HCT116 (cell line): ENCODE results near the gene KBTBD2. TPM values are rescaled to one million over a fixed set of nuclear protein-coding genes. Genes with fewer than 3 reads are reported as not detected.
"Not testable (repeated sequence)": the region's sequence is repeated elsewhere in the genome, so short reads cannot be mapped to it uniquely, and the experiment has no call there.

Experiments used
- ATAC-seq: fragments of 200-7000 bp; cut with Tn5 transposase; 2 replicates; pipeline ENCODE4 v1.9.1; 2020; ENCODE audit warnings: mild to moderate bottlenecking, moderate library complexity
- BruUV-seq: library from RNA; stranded (reverse); fragments of 400-500 nt; replicated peaks from 2 replicates; lab custom pipeline; 2021; lab: Mats Ljungman, UMichigan
- CTCF ChIA-PET: fragments of 300-600 bp; sonication (Branson Sonifier 250); formaldehyde crosslinking; loops from one replicate; lab custom pipeline; 2021; ENCODE audit warnings: antibody characterized with exemption; lab: Charles Lee
- POLR2A ChIA-PET: fragments of 300-600, 350-600 bp; sonication (Branson Sonifier 250); formaldehyde crosslinking; loops from one replicate; lab custom pipeline; 2021; ENCODE audit warnings: antibody characterized with exemption; lab: Charles Lee
- RAD21 ChIA-PET, 2 experiments: fragments of 300-600 bp; sonication (Branson Sonifier 250); formaldehyde crosslinking; loops; one replicate each; lab custom pipeline; 2023; ENCODE audit warnings: low total read pairs in 2 of 2; ENCODE audit not compliant: uncharacterized antibody in 2 of 2, unreplicated experiment in 2 of 2, low non-redundant PET in 1 of 2; lab: Charles Lee
- DNase-seq: peaks from one replicate; pipeline ENCODE4 v3.0.0-alpha.2; 2010; ENCODE audit warnings: low read depth, low spot score
- H2AFZ ChIP-seq: fragments of 200-600 bp; shearing (Covaris generic), sonication (generic); 2 replicates; pipeline ENCODE4 v1.6.1; 2017; ENCODE audit warnings: low read depth, mixed run types, mixed read lengths, antibody characterized with exemption, low read length; ENCODE audit not compliant: poor library complexity, severe bottlenecking
- H3K27ac ChIP-seq: 2 replicates; pipeline ENCODE4 v1.5.1; 2012; ENCODE audit warnings: low read depth, low read length
- H3K27me3 ChIP-seq: fragments of 200-600 bp; sonication (generic); 2 replicates; pipeline ENCODE4 v1.6.1; 2016; ENCODE audit warnings: mixed run types, low read length, mixed read lengths; ENCODE audit not compliant: insufficient read depth
- H3K36me3 ChIP-seq, 2 experiments: fragments of 200-500 bp in 1 of 2; fragments of 200-600 bp in 1 of 2; sonication (Bioruptor generic) in 1 of 2; sonication (generic) in 1 of 2; 2 replicates each; pipeline versions ENCODE4 v1.5.1 to v1.6.1; 2014 to 2016; ENCODE audit warnings: low read length in 2 of 2, inconsistent platforms in 1 of 2, mixed read lengths in 1 of 2, mixed run types in 1 of 2; ENCODE audit not compliant: insufficient read depth in 2 of 2, control insufficient read depth in 1 of 2
- H3K4me1 ChIP-seq, 2 experiments: fragments of 200-600 bp in 1 of 2; sonication (generic) in 1 of 2; 2 replicates each; pipeline versions ENCODE4 v1.5.1 to v1.6.1; 2012 to 2017; ENCODE audit warnings: low read length in 2 of 2, inconsistent platforms in 1 of 2, mild to moderate bottlenecking in 1 of 2, mixed read lengths in 1 of 2, mixed run types in 1 of 2, moderate library complexity in 1 of 2; ENCODE audit not compliant: insufficient read depth in 2 of 2, control insufficient read depth in 1 of 2
- H3K4me2 ChIP-seq: fragments of 200-600 bp; sonication (generic); 2 replicates; pipeline ENCODE4 v1.6.1; 2017; ENCODE audit warnings: mixed run types, low read length, mixed read lengths
- H3K4me3 ChIP-seq, 2 experiments: fragments of 200-600 bp in 1 of 2; sonication (generic) in 1 of 2; replicated peaks in 1 of 2; 2 replicates each; pipeline ENCODE4 v1.5.1; 2011 to 2016; ENCODE audit warnings: low read length in 2 of 2, control low read depth in 1 of 2, low read depth in 1 of 2, mild to moderate bottlenecking in 1 of 2, mixed read lengths in 1 of 2, mixed run types in 1 of 2
- H3K79me2 ChIP-seq: fragments of 200-600 bp; sonication (generic); 2 replicates; pipeline ENCODE4 v1.6.1; 2017; ENCODE audit warnings: mild to moderate bottlenecking, mixed run types, low read length, moderate library complexity, mixed read lengths; ENCODE audit not compliant: insufficient read depth
- H3K9ac ChIP-seq: fragments of 200-600 bp; sonication (generic); 2 replicates; pipeline ENCODE4 v1.6.1; 2016; ENCODE audit warnings: low read length, mixed read lengths
- H3K9me2 ChIP-seq: fragments of 200-600 bp; sonication (generic), shearing (Covaris generic); 2 replicates; pipeline ENCODE4 v1.6.1; 2017; ENCODE audit warnings: mixed run types, mild to moderate bottlenecking, moderate library complexity; ENCODE audit not compliant: insufficient read depth
- H3K9me3 ChIP-seq, 2 experiments: fragments of 200-500 bp in 1 of 2; fragments of 200-600 bp in 1 of 2; sonication (Bioruptor generic) in 1 of 2; sonication (generic) in 1 of 2; 2 replicates each; pipeline ENCODE4 v1.6.1; 2014 to 2017; ENCODE audit warnings: low read length in 2 of 2, mixed read lengths in 2 of 2, inconsistent platforms in 1 of 2, low read depth in 1 of 2, mild to moderate bottlenecking in 1 of 2, mixed run types in 1 of 2, moderate library complexity in 1 of 2; ENCODE audit not compliant: control insufficient read depth in 1 of 2, insufficient read depth in 1 of 2
- H4K20me1 ChIP-seq: fragments of 200-600 bp; sonication (generic), shearing (Covaris generic); 2 replicates; pipeline ENCODE4 v1.6.1; 2017; ENCODE audit warnings: mixed run types, mild to moderate bottlenecking, moderate library complexity; ENCODE audit not compliant: insufficient read depth
- CTCF ChIP-seq, 3 experiments: fragments of 200-600 bp in 1 of 3; sonication (generic) in 1 of 3; IDR thresholded peaks in 2 of 3; conservative IDR thresholded peaks in 1 of 3; 2 replicates each; pipeline ENCODE4 v1.5.1; 2012 to 2017; ENCODE audit warnings: low read depth in 2 of 3, low read length in 2 of 3, antibody characterized with exemption in 1 of 3, borderline replicate concordance in 1 of 3, control low read depth in 1 of 3, mild to moderate bottlenecking in 1 of 3, mixed read lengths in 1 of 3, mixed run types in 1 of 3, moderate library complexity in 1 of 3; ENCODE audit not compliant: insufficient read depth in 1 of 3
- JUND ChIP-seq: IDR thresholded peaks from 2 replicates; pipeline ENCODE4 v1.6.1; 2012
- TCF7L2 ChIP-seq: IDR thresholded peaks from 2 replicates; pipeline ENCODE4 v1.7.0; 2011; ENCODE audit warnings: borderline replicate concordance, inconsistent platforms; ENCODE audit not compliant: insufficient read depth, insufficient read length; ENCODE audit errors: extremely low read depth
- intact Hi-C: fragments of 100-400 bp; cut with micrococcal nuclease; formaldehyde crosslinking; loops from 2 replicates; pipeline ENCODE4 v1.10.0; 2022
- total RNA-seq: library from RNA; stranded (reverse); gene quantifications from one replicate; pipeline ENCODE4 v1.2.1, GENCODE V29; 2021; ENCODE audit not compliant: unreplicated experiment

Gene KBTBD2
- total RNA-seq, 1 experiment from 2014 or later = 29.0 TPM

- intact Hi-C loops = no loop called here
- no peaks in the 10 kb centered on the region for H4K20me1 ChIP-seq
- ATAC-seq = no peak
- H3K9me3 ChIP-seq = no peaks in the 10 kb centered on the region
- TF ChIP-seq JUND (no peak), CTCF (IDR thresholded peaks at IDR 0.05 in 2 of 3, conservative IDR thresholded peaks at IDR 0.05 in 1 of 3; ENCODE audit: borderline replicate concordance in 1 of 3, insufficient read depth in 1 of 3, low read depth in 2 of 3, low read length in 2 of 3) (no peak), TCF7L2 (no peak)
- no peak overlapping the region for H2AFZ ChIP-seq
- no peak overlapping the region for H3K4me2 ChIP-seq
- peaks cover 0 to 4% of the 10 kb centered on the region in 2 experiments; a peak in 1 of 4 replicates for H3K4me1 ChIP-seq
- H3K79me2 ChIP-seq = no peaks in the 10 kb centered on the region
- no TSS peak for BruUV-seq
- DNase-seq = no peak
- no peaks in the 10 kb centered on the region for H3K36me3 ChIP-seq
- no peak overlapping the region for H3K4me3 ChIP-seq
- H3K27ac ChIP-seq = no peak overlapping the region
- CTCF ChIA-PET = interaction anchor here (1.1 kb wide), 1 partner anchor 54 kb away, joined by 3 read pairs; no protein-coding TSS in a partner anchor
- H3K9me2 ChIP-seq = no peaks in the 10 kb centered on the region
- RAD21 ChIA-PET = no interaction called here
- H3K9ac ChIP-seq = no peak overlapping the region
- no peaks in the 10 kb centered on the region for H3K27me3 ChIP-seq
- POLR2A ChIA-PET = no interaction called here
Measured at GRCh38 chr7:32900433-32900995, 9.0 kb upstream of the KBTBD2 start.

GRCh38 chr7:32897376-32897775 is 5.8 kb upstream of the KBTBD2 start:
- H3K4me2 ChIP-seq, DNase-seq, intact Hi-C loops, H4K20me1 ChIP-seq, H3K9ac ChIP-seq, H3K27me3 ChIP-seq, CTCF ChIA-PET, BruUV-seq, POLR2A ChIA-PET, H3K36me3 ChIP-seq, H3K9me3 ChIP-seq, H2AFZ ChIP-seq, RAD21 ChIA-PET, H3K4me3 ChIP-seq, H3K27ac ChIP-seq, H3K9me2 ChIP-seq, H3K79me2 ChIP-seq, ATAC-seq: not testable (repeated sequence)
- H3K4me1 ChIP-seq = peaks cover 8 to 14% of the 10 kb centered on the region in 2 experiments; a peak in 3 of 4 replicates
